ENCODE data around the gene CATSPERD.

Gene CATSPERD, protein sequence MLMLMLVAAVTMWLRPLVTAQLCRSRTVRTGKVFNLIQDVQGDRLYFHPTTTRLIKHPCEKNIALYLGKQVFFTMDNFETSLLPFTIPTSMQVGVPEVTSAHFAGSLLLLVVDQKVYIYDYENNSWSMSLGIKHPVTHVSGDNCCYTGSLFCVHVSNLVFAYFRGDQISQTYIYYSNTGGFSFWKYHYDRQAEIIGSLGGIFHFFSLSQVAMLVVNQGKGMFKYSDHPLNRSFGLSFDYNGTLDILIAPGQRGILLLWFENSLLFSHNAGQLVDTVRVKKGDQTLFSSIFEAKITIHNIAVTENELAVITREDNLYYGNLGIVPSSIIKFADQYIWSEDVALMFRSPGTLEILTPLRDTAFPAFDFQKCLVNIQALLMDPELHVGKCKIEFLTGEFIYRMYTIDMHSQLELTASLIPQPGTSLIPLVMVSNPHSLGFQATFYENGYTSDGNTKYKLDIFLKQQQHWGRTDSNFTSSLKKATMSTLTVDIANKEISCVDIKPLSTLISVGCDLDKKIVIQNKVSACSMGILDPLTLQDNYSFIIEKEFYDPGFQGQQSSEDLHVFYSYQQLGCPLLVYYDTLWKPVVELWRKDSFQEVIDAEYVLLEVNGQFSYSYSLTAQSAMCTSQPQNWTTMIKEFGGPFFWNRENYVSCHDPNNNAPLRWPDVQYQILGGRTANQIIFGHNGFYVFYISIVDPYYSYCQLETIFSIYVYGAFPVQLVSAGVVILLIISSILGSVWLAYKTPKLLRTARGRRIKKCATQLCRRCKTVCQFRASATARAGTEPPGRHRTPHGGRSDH

DNA sequence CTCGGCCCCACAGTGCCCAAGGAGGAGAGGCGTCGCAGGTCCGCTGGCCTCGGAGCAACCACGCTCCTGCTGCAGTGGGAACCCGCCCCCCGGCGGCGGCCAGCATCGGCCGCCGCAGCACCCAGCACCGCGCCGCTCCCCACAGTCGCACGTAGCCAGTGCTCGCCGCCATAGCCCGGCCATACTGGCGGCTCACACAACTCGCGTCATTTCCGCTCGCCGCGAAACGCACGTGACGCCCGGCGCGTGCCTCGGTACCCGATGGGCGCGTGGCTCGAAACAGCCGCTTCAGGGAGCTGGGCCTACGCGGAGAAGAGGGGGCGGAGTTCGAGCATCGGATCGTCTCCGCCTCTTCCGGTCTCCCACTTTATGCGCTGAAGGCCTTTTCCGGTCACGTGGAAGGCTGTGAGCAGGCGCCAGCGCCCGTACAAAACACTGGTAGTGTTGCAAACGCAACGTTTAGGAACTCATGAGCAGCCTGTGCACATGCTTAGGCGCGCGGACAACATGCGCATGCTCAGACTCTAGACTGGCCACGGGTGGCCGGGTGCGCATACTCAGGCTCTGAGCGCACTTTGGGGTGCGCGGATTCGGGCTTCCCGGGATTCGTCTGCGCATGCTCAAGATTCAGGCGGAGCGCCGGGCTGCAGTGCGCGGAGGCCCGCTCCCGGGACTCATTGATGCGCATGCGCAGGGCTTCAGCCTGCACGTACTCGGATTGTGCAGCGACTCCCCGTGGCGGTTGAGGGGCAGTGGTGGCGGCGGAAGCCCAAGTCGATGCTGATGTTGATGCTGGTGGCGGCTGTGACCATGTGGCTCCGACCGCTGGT is at the start of gene CATSPERD, which contains the start of gene LONP1:
CATSPERD (plus strand) TSS at position 677 of the 830 bp plus-strand sequence; CDS start at position 778, 101 bp downstream.
LONP1 (minus strand) TSS at position 186 of the 830 bp plus-strand sequence; CDS start at position 172, 14 bp downstream.
- H3K4me1 ChIP-seq (ENCODE audit: control insufficient read depth, insufficient read depth, low read length) = peaks cover 11% of the 10 kb centered on the region
- H3K36me3 ChIP-seq (ENCODE audit: control insufficient read depth, insufficient read depth, low read length) = no peaks in the 10 kb centered on the region
- peak within 1 kb of the TSS; percentile 94 for H3K27ac ChIP-seq (ENCODE audit: low read depth, low read length)
- peak within 1 kb of the TSS; percentile 95 for H3K4me3 ChIP-seq (ENCODE audit: low read length)
- peak within 1 kb of the TSS; percentile 83 for H3K9ac ChIP-seq (ENCODE audit: low read length)
- no peaks in the 10 kb centered on the region for H3K27me3 ChIP-seq (ENCODE audit: control insufficient read depth, insufficient read depth, low read length)

- no peak overlapping the region for H3K4me3 ChIP-seq (ENCODE audit: low read length)
Measured at GRCh38 chr19:5671600-5671999, 48.8 kb upstream of the CATSPERD start.

DNA sequence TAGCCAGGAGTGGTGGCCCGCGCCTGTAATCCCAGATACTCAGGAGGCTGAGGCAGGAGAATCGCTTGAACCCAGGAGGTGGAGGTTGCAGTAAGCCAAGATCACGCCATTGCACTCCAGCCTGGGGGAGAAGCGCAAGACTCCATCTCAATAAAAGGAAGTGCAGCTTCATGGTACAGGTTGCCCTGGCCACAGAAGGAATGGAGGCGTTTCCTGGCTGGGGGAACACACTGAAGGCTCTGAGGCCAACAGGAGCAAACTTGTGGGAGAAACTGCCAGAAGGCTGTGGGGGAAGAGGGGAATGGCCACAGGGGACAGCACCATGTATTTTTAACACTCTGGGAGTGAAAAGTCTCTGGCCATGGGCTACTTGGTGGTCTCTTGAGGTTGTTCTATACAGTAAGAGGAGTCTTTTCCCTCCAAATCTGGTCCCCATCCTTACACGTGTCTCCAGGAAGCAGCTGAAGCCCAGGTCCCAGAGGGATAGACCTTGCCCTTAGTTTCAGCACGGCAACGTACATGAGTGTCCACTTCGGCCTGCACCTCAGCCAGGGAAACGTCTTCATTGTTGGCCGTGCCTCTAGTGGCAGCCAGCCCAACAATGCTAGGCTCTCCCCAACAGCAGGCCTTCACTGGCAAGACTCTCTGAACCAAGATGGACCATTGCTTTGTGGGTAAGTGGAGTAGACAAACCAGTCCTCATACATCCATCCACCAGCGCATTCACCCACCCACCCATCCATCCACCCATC is 47.6 kb upstream of the CATSPERD start:
- Histone ChIP-seq H3K4me3 (ENCODE audit: low read length) (no peak overlapping the region), H3K27me3 (ENCODE audit: control insufficient read depth, insufficient read depth, low read length) (no peaks in the 10 kb centered on the region), H3K36me3 (ENCODE audit: control insufficient read depth, insufficient read depth, low read length) (peaks cover 9% of the 10 kb centered on the region), H3K27ac (ENCODE audit: low read depth, low read length) (no peak overlapping the region), H3K9ac (ENCODE audit: low read length) (no peak overlapping the region), H3K4me1 (ENCODE audit: control insufficient read depth, insufficient read depth, low read length) (no peaks in the 10 kb centered on the region)

More at GRCh38 chr19:5671600-5671999, 48.8 kb upstream of the CATSPERD start:
- Histone ChIP-seq H3K27me3 (ENCODE audit: control insufficient read depth, insufficient read depth, low read length) (no peaks in the 10 kb centered on the region), H3K27ac (ENCODE audit: low read depth, low read length) (no peak overlapping the region), H3K36me3 (ENCODE audit: control insufficient read depth, insufficient read depth, low read length) (peaks cover 18% of the 10 kb centered on the region), H3K4me1 (ENCODE audit: control insufficient read depth, insufficient read depth, low read length) (no peaks in the 10 kb centered on the region), H3K9ac (ENCODE audit: low read length) (no peak overlapping the region)

DNA sequence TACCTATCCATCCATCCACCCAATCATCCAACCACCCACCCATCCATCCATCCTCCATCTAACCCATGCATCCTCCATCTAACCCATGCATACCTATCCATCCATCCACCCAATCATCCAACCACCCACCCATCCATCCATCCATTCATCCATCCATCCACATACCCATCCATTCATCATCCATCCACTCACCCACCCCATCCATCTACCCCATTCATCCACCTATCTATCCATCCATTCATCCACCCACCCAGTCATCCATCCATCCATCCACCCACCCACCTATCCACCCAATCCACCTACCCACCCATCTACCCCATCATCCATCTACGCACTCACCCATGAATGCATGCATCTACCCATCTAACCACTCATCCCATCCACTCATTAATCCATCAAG is 46.7 kb upstream of the CATSPERD start:
- Histone ChIP-seq H3K36me3 (ENCODE audit: control insufficient read depth, insufficient read depth, low read length) (peaks cover 6% of the 10 kb centered on the region), H3K4me3 (ENCODE audit: low read length) (no peak overlapping the region), H3K9ac (ENCODE audit: low read length) (no peak overlapping the region), H3K27me3 (ENCODE audit: control insufficient read depth, insufficient read depth, low read length) (no peaks in the 10 kb centered on the region), H3K27ac (ENCODE audit: low read depth, low read length) (no peak overlapping the region), H3K4me1 (ENCODE audit: control insufficient read depth, insufficient read depth, low read length) (no peaks in the 10 kb centered on the region)

- Histone ChIP-seq H3K27ac (ENCODE audit: low read depth, low read length) (no peak overlapping the region), H3K36me3 (ENCODE audit: control insufficient read depth, insufficient read depth, low read length) (no peaks in the 10 kb centered on the region), H3K4me3 (ENCODE audit: low read length) (no peak overlapping the region), H3K9ac (ENCODE audit: low read length) (no peak overlapping the region), H3K27me3 (ENCODE audit: control insufficient read depth, insufficient read depth, low read length) (no peaks in the 10 kb centered on the region), H3K4me1 (ENCODE audit: control insufficient read depth, insufficient read depth, low read length) (peaks cover 7% of the 10 kb centered on the region)
Measured at GRCh38 chr19:5674714-5675113, 45.7 kb upstream of the CATSPERD start.

GRCh38 chr19:5676105-5676771 is 44.2 kb upstream of the CATSPERD start:
- Histone ChIP-seq H3K9ac (ENCODE audit: low read length) (no peak overlapping the region), H3K4me1 (ENCODE audit: control insufficient read depth, insufficient read depth, low read length) (peaks cover 8% of the 10 kb centered on the region), H3K36me3 (ENCODE audit: control insufficient read depth, insufficient read depth, low read length) (no peaks in the 10 kb centered on the region), H3K27me3 (ENCODE audit: control insufficient read depth, insufficient read depth, low read length) (no peaks in the 10 kb centered on the region), H3K27ac (ENCODE audit: low read depth, low read length) (no peak overlapping the region), H3K4me3 (ENCODE audit: low read length) (no peak overlapping the region)

GRCh38 chr19:5676772-5677105 is 43.7 kb upstream of the CATSPERD start:
- Histone ChIP-seq H3K9ac (ENCODE audit: low read length) (no peak overlapping the region), H3K4me1 (ENCODE audit: control insufficient read depth, insufficient read depth, low read length) (peaks cover 8% of the 10 kb centered on the region), H3K27me3 (ENCODE audit: control insufficient read depth, insufficient read depth, low read length) (no peaks in the 10 kb centered on the region), H3K4me3 (ENCODE audit: low read length) (no peak overlapping the region), H3K27ac (ENCODE audit: low read depth, low read length) (no peak overlapping the region), H3K36me3 (ENCODE audit: control insufficient read depth, insufficient read depth, low read length) (no peaks in the 10 kb centered on the region)

GRCh38 chr19:5677136-5677535 is 43.3 kb upstream of the CATSPERD start:
- Histone ChIP-seq H3K9ac (ENCODE audit: low read length) (no peak overlapping the region), H3K27ac (ENCODE audit: low read depth, low read length) (no peak overlapping the region), H3K4me1 (ENCODE audit: control insufficient read depth, insufficient read depth, low read length) (peaks cover 8% of the 10 kb centered on the region), H3K4me3 (ENCODE audit: low read length) (no peak overlapping the region), H3K27me3 (ENCODE audit: control insufficient read depth, insufficient read depth, low read length) (no peaks in the 10 kb centered on the region), H3K36me3 (ENCODE audit: control insufficient read depth, insufficient read depth, low read length) (no peaks in the 10 kb centered on the region)

DNA sequence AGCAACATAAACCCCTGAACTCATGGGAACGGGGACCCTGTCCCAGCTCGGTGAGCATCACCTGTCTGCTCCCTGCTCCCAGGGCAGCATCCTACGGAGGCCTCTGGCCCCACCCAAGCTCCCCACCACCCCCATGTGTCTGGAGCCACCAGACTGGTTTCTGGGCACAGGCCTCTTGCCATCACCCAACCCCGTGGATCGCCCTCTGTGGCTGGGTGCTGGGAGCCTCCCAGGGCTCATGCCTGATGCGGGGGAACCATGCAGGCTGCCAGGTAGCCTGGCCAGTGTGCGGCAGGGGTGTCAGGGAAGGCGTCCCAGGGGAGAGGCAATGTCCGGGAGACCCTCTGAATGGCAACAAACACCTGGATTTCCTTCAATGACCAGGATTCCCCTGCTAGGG is 42.9 kb upstream of the CATSPERD start:
- peaks cover 8% of the 10 kb centered on the region for H3K4me1 ChIP-seq (ENCODE audit: control insufficient read depth, insufficient read depth, low read length)
- no peak overlapping the region for H3K4me3 ChIP-seq (ENCODE audit: low read length)
- no peak overlapping the region for H3K27ac ChIP-seq (ENCODE audit: low read depth, low read length)
- no peak overlapping the region for H3K9ac ChIP-seq (ENCODE audit: low read length)
- H3K27me3 ChIP-seq (ENCODE audit: control insufficient read depth, insufficient read depth, low read length) = no peaks in the 10 kb centered on the region
- H3K36me3 ChIP-seq (ENCODE audit: control insufficient read depth, insufficient read depth, low read length) = no peaks in the 10 kb centered on the region

GRCh38 chr19:5678071-5678718 is 42.2 kb upstream of the CATSPERD start:
- Histone ChIP-seq H3K36me3 (ENCODE audit: control insufficient read depth, insufficient read depth, low read length) (no peaks in the 10 kb centered on the region), H3K4me1 (ENCODE audit: control insufficient read depth, insufficient read depth, low read length) (peaks cover 8% of the 10 kb centered on the region)

More at GRCh38 chr19:5678071-5678718, 42.2 kb upstream of the CATSPERD start:
- Histone ChIP-seq H3K27ac (ENCODE audit: low read depth, low read length) (no peak overlapping the region), H3K27me3 (ENCODE audit: control insufficient read depth, insufficient read depth, low read length) (no peaks in the 10 kb centered on the region), H3K4me3 (ENCODE audit: low read length) (no peak overlapping the region), H3K9ac (ENCODE audit: low read length) (no peak overlapping the region)
